HL-60/S4 treated with phorbol 12-myristate 13-acetate at 8.2 ng/mL for 4 days and 3 days (cell line): ENCODE measurements around the gene LPGAT1.

Experiments used
- in situ Hi-C: fragments of 300-500 bp; cut with MboI; formaldehyde crosslinking; loops from 2 replicates; pipeline ENCODE4 v1.15.0; 2022; ENCODE audit warnings: low sequenced_read_pairs

The LPGAT1 gene

DNA sequence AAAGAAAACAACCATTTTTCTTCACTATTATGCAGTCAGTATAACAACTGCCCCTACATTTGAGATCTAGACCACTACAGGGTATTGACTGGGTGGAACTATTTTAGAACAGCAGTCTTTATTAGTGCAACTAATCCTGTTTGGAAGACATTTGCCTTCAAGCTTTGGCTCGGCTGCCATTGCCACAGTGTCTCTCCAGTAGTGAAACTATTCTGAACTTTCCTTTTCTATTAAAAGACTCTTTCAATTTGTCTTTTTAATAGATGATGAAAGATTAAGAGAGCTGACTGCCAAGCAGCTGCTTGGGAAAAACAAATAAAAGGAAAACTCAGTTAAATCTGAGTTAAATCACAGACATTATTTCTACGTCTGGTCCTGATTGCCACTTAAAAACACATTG, 49.3 kb downstream of the LPGAT1 start:
- in situ Hi-C loops, result no loop called here

DNA sequence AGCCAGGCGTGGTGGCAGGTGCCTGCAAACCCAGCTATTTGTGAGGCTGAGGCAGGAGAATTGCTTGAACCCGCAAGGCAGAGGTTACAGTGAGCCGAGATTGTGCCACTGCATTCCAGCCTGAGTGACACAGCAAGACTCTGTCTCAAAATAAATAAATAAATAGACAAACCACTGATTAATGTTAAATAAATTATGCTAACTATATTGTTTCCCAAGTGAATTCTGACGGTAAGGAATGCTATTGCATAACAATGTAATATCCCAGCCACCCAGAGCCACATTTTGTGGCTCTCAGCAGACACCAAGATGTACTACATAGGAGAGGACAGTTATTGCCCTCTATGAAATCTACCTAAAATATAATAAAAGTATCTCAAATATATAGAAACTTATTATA, 55.4 kb downstream of the LPGAT1 start:
- in situ Hi-C loops, result no loop called here

DNA sequence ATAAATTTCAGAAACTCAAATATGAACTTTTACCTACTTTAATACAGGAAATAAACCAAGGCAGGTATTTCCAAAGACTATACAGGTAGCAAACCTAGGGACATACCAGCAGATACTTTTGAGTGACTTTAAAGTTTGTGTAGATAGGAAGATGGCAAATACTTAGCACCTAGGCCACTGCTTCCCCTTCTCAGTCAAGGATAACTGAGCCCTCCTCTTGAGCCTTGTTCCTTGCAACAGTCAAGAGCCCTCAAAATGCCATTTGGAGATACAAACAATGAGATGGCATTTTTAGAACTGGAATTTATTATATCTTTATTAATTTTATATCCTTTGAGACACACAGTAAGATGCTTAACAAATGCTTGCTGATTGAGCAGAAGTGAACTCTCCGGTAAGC, 65.9 kb downstream of the LPGAT1 start:
- in situ Hi-C loops, result no loop called here

DNA sequence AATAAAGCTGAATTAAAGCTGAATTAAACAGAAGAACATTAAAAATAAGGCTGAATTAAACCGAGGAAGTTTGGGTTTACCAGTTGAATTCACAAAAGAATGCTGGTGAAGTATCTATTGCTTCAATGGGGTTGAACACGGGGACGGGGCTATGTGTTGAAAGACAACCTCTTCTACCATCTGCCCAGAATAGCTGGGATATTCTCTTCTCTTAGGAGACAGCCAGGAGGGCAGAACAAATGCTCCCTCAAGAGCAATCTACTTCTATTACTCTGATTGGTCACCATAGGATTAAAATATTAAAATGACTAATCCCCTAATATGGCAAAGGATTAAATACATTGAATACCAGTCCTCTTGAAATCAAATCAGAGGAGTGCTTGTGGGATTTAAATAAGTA, 68.4 kb downstream of the LPGAT1 start:
- in situ Hi-C loops, result no loop called here

DNA sequence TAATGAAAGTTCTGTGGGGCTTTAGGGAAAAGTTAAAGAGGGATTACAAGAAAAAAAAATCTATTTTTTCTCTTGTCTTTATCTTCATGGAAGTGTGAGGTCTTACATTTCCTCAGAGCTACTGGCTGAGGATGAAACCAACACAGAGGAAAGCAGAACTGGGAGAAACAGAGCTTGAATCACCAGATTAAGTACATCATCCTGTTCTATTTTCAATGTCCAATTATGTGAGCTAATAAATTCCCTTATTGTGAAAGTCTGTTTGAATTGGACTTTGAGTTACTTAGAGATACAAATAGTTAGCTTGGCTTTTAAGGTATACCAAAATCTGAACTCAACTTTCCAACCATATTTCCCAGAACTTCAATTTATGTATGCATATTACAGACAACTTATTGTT, 69.2 kb downstream of the LPGAT1 start:
- in situ Hi-C loops, result no loop called here

DNA sequence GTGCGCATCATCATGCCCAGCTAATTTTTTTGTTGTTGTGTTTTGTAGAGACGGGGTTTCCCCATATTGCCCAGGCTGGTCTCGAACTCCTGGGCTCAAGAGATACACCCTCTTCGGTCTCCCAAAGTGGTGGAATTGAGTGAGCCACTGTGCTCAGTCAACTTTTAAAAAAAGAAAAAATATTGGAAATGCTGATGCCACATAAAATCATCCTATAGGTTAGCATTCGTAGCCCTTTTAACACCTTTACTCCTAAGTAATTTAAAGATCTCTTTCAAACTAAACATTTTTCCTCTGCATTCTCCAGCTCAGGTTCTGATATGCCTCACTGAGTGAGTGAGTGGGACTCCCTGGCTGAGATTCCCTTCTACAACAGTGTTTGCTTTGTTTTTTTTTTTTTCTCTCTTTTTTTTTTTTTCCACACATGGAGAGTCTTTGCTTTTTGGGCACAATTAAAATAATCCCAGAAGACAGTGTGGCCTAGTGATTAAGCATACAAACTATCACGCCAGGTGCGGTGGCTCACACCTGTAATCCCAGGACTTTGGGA, 74.0 kb downstream of the LPGAT1 start:
- in situ Hi-C loops, result no loop called here

DNA sequence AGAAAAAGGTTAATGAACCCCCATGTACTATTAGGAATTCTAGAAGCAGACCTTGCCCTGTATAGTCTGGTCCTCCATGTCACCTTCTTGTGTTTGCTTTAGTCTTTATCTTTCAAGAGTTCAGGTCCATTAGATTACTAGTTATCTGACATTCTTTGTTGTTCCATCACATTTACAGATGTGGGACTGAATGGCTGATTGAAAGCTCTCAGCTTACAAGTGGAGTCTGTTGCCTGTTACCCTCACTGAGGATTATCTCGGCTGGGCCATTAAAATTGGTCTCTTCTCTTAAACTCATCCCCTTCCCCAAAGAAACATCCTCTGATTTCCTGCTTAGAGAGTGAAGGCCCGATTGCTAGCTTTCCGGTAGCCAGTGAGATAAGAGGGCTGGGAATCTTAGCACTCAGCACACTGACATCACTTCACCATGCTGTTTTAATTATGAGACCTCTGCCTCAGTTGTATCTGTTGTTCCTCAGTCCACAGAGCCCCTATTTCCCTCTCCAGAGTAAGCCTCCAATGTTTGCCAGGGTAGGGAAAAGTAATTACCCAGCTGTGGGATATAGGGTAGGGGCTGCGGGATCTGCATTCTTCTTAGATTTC, 76.8 kb downstream of the LPGAT1 start:
- in situ Hi-C loops, result no loop called here

DNA sequence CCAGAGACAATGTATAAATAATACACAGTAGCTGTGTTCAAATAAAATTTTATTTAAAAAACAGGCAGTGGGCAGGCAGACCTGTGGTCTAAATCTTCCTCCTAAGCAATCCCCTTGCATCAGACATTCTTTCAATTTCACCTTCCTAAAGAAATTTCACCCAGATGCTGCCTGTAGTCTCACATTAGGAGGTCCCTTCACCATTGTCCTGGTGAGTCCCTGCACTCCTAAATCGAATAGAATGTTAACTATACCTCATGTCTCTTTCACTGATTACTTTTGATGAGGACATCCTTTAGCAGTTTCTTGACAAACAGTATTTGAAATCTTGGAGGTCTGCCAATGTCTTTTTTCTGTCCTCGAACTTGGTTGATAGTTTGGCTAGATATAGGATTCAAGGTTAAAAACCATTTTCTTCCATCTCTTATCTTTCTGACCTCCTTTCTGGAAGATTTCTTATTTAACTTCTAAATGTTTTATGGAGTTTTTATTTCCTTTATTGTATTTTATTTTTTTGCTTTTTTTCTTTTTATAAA, 77.5 kb downstream of the LPGAT1 start:
- in situ Hi-C loops, result no loop called here

DNA sequence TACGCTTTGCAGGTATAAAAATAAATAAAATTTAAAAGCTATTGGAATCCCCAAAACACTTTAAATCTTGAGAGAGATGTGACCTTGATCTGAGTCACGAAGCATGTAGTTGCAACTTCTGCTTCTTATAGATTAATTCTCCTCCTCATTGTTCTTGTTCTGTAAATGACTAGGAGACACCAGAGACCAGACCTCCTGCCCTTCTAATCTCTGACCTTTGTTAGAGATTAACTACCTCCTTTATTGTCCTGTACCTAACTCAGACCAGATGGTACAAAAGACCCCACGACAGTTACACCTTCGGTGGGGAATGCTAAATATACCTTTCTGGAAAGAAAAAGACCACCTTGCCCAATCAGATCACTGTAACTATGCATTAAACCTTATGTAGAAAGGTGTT, 78.2 kb downstream of the LPGAT1 start:
- in situ Hi-C loops, result no loop called here

DNA sequence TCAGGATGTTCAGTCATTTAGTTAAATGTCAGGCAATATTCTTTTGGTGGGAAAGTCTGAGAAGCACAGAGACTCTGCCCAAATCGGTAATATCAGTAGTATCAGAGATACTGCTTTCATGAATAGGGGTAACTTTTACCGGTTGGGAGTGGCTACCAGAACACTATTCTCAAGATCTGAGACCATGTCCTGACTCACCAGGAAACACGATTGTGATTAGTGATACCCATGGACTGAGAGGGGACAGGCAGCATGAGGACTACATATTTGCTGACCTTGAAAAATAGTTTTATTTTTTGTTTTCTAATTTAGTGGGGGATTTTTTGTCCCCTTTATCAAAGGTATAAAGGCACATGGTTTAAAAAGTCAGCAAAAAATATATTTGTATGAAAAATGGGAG, 79.1 kb downstream of the LPGAT1 start:
- in situ Hi-C loops, result no loop called here

DNA sequence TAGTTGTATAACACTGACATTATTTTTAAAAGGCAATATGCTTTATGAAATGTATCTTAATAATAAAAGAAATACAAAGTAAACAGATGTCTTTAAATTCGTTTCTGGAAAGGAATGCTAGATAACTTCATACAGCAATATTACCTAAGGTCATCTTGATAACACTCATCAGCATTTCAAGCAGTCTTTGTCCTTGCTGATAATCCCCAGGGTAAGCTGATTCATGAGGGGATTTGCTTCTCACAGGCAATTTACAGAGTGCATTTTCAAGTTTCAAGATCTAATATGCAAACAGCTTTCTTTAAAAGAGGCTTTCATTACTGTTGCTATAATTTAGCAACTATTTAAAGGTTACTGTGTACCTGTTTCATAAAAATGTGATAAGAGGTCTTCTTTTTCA, 80.0 kb downstream of the LPGAT1 start:
- in situ Hi-C loops, result no loop called here

DNA sequence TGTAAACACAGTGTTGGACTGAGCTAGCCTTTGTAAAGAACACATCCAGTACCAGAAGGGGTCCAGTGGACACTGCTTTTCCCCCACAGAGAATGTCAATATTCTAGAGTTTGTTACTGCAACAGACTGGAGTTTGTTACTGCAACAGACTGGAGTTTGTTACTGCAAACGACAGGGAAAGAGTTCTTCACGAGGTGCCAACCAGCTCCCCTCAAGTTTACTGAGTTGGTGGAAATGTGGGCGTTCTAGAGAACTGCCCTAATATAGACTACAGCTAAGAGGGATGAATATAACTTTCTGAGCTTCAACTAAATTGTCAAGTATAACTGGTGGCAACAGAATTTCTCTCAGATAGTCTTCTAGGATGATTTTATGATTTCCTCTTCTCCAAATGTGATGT, 81.3 kb downstream of the LPGAT1 start:
- in situ Hi-C loops, result no loop called here

DNA sequence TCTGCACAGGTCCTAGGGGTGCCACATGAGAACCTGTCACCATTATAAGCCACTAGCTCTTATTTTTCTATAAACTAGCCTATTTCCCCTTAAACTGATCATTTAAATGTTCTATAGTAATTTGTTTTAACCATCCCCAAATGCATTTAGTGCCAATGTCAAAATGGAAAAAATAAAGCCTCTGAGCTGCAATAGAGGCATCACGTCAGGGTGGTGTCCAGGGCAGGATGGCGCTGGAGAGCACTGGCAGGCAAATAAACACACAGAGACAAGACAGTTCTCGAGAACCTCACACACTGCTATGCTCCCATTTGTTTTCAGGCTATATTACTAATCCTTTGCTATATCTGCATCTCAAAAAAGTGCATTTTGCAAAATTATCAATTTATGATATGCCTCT, 81.8 kb downstream of the LPGAT1 start:
- in situ Hi-C loops, result no loop called here

DNA sequence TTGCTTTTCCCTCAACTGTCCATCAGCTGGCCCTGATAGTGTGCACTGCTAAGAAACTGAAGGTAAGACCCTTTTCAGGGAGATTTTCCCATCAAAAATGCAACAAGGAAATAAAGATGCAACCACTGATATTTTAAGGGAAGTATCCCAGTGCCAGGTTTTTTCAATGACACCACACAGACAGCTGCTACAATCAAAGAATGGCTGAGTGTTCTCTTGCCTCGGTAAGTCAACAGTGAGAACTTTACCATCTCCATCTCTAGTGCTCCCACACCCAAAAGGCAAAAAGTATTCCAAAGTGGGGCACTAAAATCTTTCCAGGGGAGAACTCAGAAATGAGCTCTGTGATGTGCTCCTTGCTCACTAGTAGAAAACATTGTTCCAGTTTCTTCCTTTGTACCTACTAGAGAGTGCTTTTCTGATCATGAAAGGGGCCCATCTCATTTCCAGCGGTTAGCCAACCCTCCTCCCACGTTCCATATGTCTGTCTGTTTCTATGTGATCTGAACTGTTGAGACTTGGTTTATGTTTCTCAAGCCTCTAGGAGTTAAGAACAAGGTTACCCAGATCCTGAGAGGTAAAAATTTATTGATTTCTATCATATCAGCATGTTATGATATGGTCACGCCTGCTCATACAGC, 87.6 kb downstream of the LPGAT1 start:
- in situ Hi-C loops, result no loop called here

DNA sequence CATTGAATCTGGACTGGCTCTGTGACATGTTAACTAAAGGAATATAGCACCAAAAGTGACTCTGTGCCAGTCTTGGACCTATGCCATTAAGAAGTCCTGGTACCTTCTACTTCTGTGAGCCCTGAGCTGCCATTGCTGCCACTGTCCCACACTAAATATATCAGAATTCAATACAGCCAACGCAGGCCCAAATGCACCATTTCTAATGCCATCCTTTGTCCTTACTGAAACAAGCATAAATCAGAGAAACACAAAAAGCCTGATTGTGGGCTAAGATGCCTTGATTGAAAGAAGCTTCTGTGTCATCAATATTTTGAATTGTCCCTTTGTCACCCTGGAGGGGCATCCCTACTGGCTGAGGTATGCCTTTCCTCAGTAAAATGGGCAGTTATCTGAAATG, 88.3 kb downstream of the LPGAT1 start:
- in situ Hi-C loops, result no loop called here

DNA sequence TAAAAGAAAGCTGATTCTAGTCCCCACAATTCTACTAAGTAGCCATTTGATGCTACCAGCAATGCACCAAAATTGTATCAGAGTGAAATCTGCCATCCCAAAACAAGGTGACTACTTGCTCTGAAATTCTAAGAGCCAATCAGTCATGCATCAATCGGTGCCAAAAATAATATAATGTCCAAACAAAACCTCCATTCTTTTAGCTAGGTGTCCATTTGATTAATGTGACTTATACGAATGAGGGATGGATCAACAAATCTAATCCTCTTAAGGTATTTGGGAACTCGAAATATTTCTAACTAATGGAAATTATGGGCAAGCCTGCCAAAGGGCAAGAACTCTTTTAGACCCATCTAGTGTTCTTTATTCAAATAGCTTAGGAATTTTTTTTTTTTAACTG, 88.8 kb downstream of the LPGAT1 start:
- in situ Hi-C loops, result no loop called here

DNA sequence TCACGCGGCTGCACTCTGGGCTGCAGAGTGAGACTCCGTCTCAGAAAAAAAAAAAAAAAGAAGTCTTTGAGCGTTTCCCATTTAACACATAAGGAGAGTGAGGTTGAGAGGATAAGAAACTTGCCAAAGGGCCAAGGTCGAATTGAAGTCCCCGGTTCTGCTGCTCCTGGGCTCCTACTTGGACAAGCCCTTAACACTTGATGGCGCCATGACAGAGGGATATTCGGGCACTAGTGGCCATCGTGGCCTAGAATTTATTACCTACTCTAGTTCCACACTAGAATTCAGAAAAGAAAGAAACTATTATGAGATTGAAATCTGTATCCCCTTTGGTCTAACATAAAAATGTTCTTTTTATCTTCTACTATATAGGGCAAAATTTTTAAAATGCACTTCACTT, 89.4 kb downstream of the LPGAT1 start:
- in situ Hi-C loops, result no loop called here

DNA sequence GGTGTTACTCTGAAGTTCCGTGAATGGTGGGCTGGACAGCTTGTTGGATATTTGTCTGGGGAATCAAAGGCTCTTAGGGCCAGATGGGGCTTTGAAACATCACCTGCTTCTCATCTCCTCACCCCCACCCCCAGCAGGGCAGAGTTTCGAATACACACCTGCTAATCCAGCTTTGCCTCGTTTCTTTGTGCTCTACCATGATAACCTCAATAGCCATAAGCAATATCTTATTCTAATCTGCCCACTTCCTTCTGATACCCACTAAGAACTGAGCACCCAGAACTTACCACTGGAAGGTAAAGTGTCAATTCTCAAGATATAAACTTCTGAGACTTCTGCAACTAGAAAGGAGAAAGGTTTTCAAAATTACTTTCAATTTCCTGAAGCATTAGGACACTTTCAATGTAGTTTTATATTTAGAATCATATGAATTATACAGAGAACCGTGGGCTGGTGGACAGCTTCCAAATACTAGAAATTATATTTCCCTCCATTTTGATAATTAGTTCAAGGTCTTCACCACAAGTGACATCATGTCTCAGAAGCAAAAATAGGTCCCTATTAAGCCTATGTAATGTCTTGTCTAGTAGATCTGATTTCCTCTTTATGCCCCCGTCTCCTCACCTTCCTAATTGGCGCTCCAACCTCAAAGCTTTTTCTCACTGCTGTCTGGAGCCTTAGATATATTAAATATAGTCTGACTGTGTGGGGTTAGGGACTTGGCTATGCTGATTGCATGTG, 90.7 kb downstream of the LPGAT1 start:
- in situ Hi-C loops, result no loop called here

DNA sequence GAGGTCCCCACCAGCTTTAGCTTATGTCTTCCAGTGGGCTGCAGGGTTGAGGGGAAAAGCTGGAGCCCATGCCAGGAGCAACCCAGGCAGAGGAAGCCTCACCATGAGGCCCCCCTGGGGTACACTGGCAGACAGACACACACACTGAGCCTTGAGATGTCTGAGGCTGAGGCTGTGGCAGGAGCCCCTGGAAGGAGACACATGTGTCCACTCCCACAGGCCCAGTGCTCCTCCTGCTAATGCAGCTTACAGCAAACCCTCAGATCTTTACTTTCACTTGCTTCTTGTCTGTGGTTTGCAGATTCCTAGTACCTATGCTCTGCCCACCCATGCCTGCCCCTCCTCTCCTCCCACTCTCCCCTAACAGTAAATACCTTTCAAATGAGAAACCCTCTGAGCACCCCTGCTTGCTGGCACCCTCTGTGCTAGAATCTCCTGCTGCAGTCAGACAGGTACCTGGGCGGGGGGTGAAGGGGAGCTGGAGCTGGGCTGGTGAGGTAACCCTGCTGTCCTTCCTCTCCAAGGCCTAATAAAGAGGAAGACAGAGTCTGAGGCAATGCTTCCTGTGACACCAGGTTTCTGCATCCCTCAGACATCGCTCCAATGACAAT, 91.8 kb downstream of the LPGAT1 start:
- in situ Hi-C loops, result no loop called here

DNA sequence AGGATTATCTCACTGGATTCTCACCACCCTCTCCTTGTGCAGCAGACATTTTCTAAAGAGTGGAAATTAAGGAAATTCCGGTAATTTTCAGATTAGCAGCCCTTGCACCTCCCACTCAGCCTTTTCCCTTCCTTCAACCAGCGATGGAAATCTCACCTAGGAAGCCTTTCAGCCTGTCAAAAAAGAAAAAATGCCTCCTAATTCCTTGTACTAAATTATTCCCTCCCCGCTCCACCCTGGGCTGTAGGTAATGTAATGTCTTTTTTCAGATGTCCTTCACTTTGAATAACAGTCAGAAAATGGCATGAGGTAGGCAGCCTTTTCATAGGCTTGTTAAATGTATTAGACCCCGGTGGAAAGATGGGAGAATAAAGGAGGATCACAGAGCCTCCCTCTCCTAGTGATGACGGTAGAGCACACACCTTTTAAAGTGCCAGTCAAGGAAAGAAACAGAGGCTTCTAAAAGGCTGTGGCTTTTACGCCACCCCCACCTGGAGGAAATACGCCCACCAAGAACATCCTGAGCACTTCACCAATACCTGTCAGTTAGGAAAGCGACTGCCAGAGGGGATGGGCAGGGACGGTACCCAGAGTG, 92.4 kb downstream of the LPGAT1 start:
- in situ Hi-C loops, result no loop called here
